ENCODE measurements around the gene INCENP. TPM values are rescaled to one million over a fixed set of nuclear protein-coding genes. Genes with fewer than 3 reads are reported as not detected.
"Not testable (repeated sequence)": the region's sequence is repeated elsewhere in the genome, so short reads cannot be mapped to it uniquely, and the experiment has no call there.

INCENP gene
- total RNA-seq, 1 donor from 2014 or later: 21.6 TPM

- peaks cover 61% of the 10 kb centered on the region for H3K27me3 Mint-ChIP-seq (ENCODE audit: low read depth)
- DNase-seq (ENCODE audit: low spot score): no peak
- no peak overlapping the region for H3K27ac Mint-ChIP-seq (ENCODE audit: unreplicated experiment)
- no peaks in the 10 kb centered on the region for H3K9me3 Mint-ChIP-seq (ENCODE audit: low read depth)
- no peaks in the 10 kb centered on the region for H3K36me3 Mint-ChIP-seq (ENCODE audit: low read depth)
- no peak for TF ChIP-seq CTCF (IDR thresholded peaks at IDR 0.05)
- no peaks in the 10 kb centered on the region for H3K4me1 Mint-ChIP-seq (ENCODE audit: low read depth)
- H3K4me3 Mint-ChIP-seq (ENCODE audit: unreplicated experiment): no peak overlapping the region
These were observed 70.1 kb downstream of the INCENP start for GRCh38 chr11:62193952-62194351.

- not testable (repeated sequence) for H3K4me3 Mint-ChIP-seq (ENCODE audit: unreplicated experiment); H3K36me3 Mint-ChIP-seq (ENCODE audit: low read depth); H3K9me3 Mint-ChIP-seq (ENCODE audit: low read depth); DNase-seq (ENCODE audit: low spot score); H3K27ac Mint-ChIP-seq (ENCODE audit: unreplicated experiment); H3K4me1 Mint-ChIP-seq (ENCODE audit: low read depth)
- peaks cover 57% of the 10 kb centered on the region for H3K27me3 Mint-ChIP-seq (ENCODE audit: low read depth)
These were observed 71.2 kb downstream of the INCENP start for GRCh38 chr11:62195010-62195409.

GRCh38 chr11:62195945-62196344 is 72.1 kb downstream of the INCENP start:
- no peaks in the 10 kb centered on the region for H3K4me1 Mint-ChIP-seq (ENCODE audit: low read depth)
- peaks cover 53% of the 10 kb centered on the region for H3K27me3 Mint-ChIP-seq (ENCODE audit: low read depth)
- H3K9me3 Mint-ChIP-seq (ENCODE audit: low read depth): no peaks in the 10 kb centered on the region
- no peak for DNase-seq (ENCODE audit: low spot score)
- H3K36me3 Mint-ChIP-seq (ENCODE audit: low read depth): no peaks in the 10 kb centered on the region
- no peak overlapping the region for H3K4me3 Mint-ChIP-seq (ENCODE audit: unreplicated experiment)
- H3K27ac Mint-ChIP-seq (ENCODE audit: unreplicated experiment): no peak overlapping the region
- TF ChIP-seq CTCF (IDR thresholded peaks at IDR 0.05): no peak

- H3K4me1 Mint-ChIP-seq (ENCODE audit: low read depth); DNase-seq (ENCODE audit: low spot score); H3K27ac Mint-ChIP-seq (ENCODE audit: unreplicated experiment); H3K36me3 Mint-ChIP-seq (ENCODE audit: low read depth); H3K4me3 Mint-ChIP-seq (ENCODE audit: unreplicated experiment); H3K9me3 Mint-ChIP-seq (ENCODE audit: low read depth): not testable (repeated sequence)
- peaks cover 53% of the 10 kb centered on the region for H3K27me3 Mint-ChIP-seq (ENCODE audit: low read depth)
These were observed 73.6 kb downstream of the INCENP start for GRCh38 chr11:62197400-62197799.

GRCh38 chr11:62201376-62201775 is 77.6 kb downstream of the INCENP start:
- H3K4me3 Mint-ChIP-seq (ENCODE audit: unreplicated experiment): no peak overlapping the region
- no peak overlapping the region for H3K27ac Mint-ChIP-seq (ENCODE audit: unreplicated experiment)
- H3K9me3 Mint-ChIP-seq (ENCODE audit: low read depth): no peaks in the 10 kb centered on the region
- H3K36me3 Mint-ChIP-seq (ENCODE audit: low read depth): no peaks in the 10 kb centered on the region
- H3K27me3 Mint-ChIP-seq (ENCODE audit: low read depth): peaks cover 48% of the 10 kb centered on the region
- H3K4me1 Mint-ChIP-seq (ENCODE audit: low read depth): no peaks in the 10 kb centered on the region
- no peak for TF ChIP-seq CTCF (IDR thresholded peaks at IDR 0.05)
- DNase-seq (ENCODE audit: low spot score): no peak

Other genes starting within 250 kb of the INCENP start
- gene FADS3, start 232.5 kb upstream of the INCENP start, total RNA-seq: 206 to 263 TPM (median 255 TPM) in 3 replicates
- gene RAB3IL1, start 206.4 kb upstream of the INCENP start, total RNA-seq: 9.7 to 24.7 TPM (median 24.1 TPM) in 3 replicates
- gene BEST1, start 173.7 kb upstream of the INCENP start, total RNA-seq: 1.3 to 4.5 TPM (median 2.8 TPM) in 3 replicates
- 3,793 to 4,450 TPM (median 3,807 TPM) in 3 replicates for gene FTH1, start 156.4 kb upstream of the INCENP start, total RNA-seq
- gene SCGB1D1, start 66.2 kb downstream of the INCENP start, total RNA-seq: not detected in 3 replicates
- gene SCGB2A1, start 84.7 kb downstream of the INCENP start, total RNA-seq: not detected in 3 replicates
- not detected in 3 replicates for gene SCGB1D2, start 118.2 kb downstream of the INCENP start, total RNA-seq
- not detected in 3 replicates for gene SCGB2A2, start 146.1 kb downstream of the INCENP start, total RNA-seq
- not detected in 3 replicates for gene SCGB1D4, start 175.1 kb downstream of the INCENP start, total RNA-seq
- gene ASRGL1, start 213.4 kb downstream of the INCENP start, total RNA-seq: 3.5 to 6.2 TPM (median 6.0 TPM) in 3 replicates

Data from chondrocyte (in vitro differentiated cells).